ENCODE data around the gene CYTH1. TPM values are rescaled to one million over a fixed set of nuclear protein-coding genes. Genes with fewer than 3 reads are reported as not detected.

CYTH1 gene
- polyA plus RNA-seq, 1 donor = 40.6 TPM

DNA sequence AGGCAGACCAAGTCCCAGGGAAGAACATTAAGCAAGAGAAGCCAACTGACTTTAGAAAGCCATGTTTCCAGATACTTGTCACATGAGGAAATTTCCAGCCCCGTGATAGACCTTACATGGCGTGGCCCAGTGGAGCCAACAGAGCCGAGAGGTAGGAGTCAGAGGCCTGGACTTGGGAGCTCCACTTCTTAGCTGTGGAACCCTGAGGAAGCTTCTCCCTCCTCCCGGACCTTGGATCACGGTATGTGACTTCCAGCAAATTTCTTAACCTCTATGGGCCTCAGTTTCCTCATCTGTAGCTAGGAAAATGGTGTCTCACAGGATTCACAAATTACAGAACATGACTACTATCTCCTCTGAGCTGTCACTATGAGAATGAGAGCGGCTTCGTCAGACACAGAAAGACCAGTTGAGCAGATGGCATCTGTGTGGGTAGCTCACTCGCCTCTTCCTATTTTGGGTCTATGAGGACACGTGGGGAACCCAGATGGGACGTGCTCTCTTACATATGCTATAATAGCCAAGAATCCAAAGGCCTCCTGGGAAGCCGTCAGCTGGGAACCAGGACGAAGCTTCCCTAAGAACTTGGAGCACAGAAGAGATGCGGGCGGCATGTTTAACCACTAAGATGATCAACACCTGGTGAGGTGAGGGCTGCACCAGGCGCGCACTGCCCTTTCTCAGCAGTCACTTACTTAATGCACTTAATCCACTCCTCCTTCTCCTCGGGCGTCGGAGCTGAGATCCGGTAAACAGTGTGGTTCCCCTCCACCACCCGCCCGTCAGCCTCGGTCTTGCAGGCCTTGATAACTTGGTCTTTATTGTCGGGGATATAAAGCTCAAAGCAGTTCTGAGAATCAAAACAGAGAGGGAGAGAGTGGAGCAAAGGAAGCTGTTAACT, 102.3 kb downstream of the CYTH1 start:
- no peak overlapping the region for H3K27ac ChIP-seq (ENCODE audit: low read length)
- H3K4me3 ChIP-seq (ENCODE audit: low read length) = no peak overlapping the region
- no peaks in the 10 kb centered on the region for H3K4me1 ChIP-seq (ENCODE audit: control insufficient read depth, insufficient read depth, low read length)
- no peaks in the 10 kb centered on the region for H3K9me3 ChIP-seq (ENCODE audit: control insufficient read depth, low read depth, low read length)
- WGBS (ENCODE audit: insufficient coverage, low lambda C conversion rate) = 89% methylated on average over 8 of the region's 24 CpGs
- H3K36me3 ChIP-seq (ENCODE audit: control insufficient read depth, insufficient read depth, low read length) = peaks cover 65% of the 10 kb centered on the region
- no peaks in the 10 kb centered on the region for H3K27me3 ChIP-seq (ENCODE audit: control insufficient read depth, insufficient read depth, low read length)
- no peak for DNase-seq

DNA sequence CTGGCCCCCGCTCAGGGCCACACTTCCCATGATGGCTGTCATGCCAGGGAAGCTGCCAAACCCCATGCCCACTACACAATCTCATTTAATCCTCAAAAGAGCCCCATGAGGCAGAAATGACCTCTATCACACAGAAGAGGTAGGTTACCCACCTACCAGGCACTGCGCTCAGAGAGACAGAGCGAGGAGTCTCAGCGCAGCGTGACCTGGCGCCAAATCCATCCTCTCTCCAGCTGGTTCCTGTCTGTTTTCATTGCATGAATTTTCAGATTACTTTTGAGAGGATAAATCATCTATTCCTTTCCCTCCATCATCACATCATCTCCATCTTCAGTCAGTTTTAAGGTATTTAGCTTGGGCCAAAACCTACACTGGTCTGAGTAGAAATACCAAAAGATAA, 103.4 kb downstream of the CYTH1 start:
- Histone ChIP-seq H3K36me3 (ENCODE audit: control insufficient read depth, insufficient read depth, low read length) (peaks cover 65% of the 10 kb centered on the region), H3K27me3 (ENCODE audit: control insufficient read depth, insufficient read depth, low read length) (no peaks in the 10 kb centered on the region), H3K9me3 (ENCODE audit: control insufficient read depth, low read depth, low read length) (no peaks in the 10 kb centered on the region), H3K4me3 (ENCODE audit: low read length) (no peak overlapping the region), H3K4me1 (ENCODE audit: control insufficient read depth, insufficient read depth, low read length) (no peaks in the 10 kb centered on the region), H3K27ac (ENCODE audit: low read length) (no peak overlapping the region)
- WGBS (ENCODE audit: insufficient coverage, low lambda C conversion rate) = no CpG with 5 or more reads among the region's 6 CpGs
- no peak for DNase-seq

DNA sequence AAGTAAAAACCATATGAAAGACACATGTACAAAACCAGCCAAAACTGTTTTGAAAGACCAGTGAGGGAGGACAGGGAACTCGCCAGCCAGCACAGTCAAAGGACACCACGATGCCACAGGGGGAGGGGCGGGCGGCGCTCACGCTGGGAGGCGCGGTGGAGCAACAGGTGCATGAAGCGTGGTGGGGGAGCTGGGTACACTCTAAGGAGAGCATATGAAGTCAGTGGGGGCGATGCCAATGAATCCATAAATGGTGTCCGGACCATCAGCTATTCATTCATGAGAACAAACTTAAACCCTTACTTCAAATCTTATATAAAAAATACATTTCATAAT, 103.9 kb downstream of the CYTH1 start:
- no peaks in the 10 kb centered on the region for H3K27me3 ChIP-seq (ENCODE audit: control insufficient read depth, insufficient read depth, low read length)
- H3K4me3 ChIP-seq (ENCODE audit: low read length) = no peak overlapping the region
- H3K36me3 ChIP-seq (ENCODE audit: control insufficient read depth, insufficient read depth, low read length) = peaks cover 65% of the 10 kb centered on the region
- no peak overlapping the region for H3K27ac ChIP-seq (ENCODE audit: low read length)
- no peaks in the 10 kb centered on the region for H3K9me3 ChIP-seq (ENCODE audit: control insufficient read depth, low read depth, low read length)
- WGBS (ENCODE audit: insufficient coverage, low lambda C conversion rate) = no CpG with 5 or more reads among the region's 11 CpGs
- DNase-seq = no peak
- H3K4me1 ChIP-seq (ENCODE audit: control insufficient read depth, insufficient read depth, low read length) = no peaks in the 10 kb centered on the region

DNA sequence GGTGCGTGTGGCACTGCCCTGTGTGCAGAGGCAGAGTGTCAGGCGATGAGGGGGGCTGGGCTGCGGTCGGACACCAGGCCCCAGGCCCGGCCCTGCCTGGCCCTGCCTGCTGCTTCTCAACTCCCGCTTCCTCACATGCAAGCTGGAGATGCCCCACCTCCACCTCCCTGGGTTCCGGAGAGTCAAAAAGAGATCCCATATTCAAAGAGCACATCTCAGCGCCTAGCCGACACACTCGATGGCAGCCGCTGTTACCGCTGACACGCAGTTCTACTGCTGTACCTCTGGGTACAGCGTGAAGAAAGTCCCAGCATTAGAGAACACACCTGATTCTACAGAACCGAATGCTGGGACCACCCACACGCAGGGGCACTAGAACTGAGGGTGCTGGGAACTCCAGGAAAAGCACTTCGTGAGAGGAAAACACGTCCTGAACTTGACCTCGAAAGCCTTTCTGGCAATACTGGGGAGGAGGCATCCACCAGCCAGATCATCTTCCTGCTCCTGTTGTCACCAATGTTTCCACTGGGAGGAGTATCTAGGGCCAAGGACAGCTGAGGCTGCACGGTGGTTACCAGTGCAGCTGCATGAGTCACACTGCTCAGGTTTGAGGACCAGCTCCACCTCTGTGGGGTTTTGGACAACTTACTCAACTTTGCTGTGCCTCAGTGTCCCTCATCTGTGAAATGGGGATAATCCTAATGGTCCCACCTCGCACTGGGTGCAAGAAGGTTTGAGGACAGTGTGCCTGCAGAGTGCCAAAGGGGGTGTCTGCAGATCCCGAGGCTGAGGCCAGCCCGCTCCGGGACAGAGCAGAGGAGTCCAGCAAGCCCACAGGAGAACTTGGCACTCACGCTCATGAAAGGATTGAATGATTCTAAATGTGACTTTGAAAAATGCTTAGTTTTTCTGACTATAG, 104.5 kb downstream of the CYTH1 start:
- Histone ChIP-seq H3K27me3 (ENCODE audit: control insufficient read depth, insufficient read depth, low read length) (no peaks in the 10 kb centered on the region), H3K4me1 (ENCODE audit: control insufficient read depth, insufficient read depth, low read length) (peaks cover 2% of the 10 kb centered on the region), H3K4me3 (ENCODE audit: low read length) (no peak overlapping the region), H3K9me3 (ENCODE audit: control insufficient read depth, low read depth, low read length) (no peaks in the 10 kb centered on the region), H3K27ac (ENCODE audit: low read length) (no peak overlapping the region), H3K36me3 (ENCODE audit: control insufficient read depth, insufficient read depth, low read length) (peaks cover 68% of the 10 kb centered on the region)
- WGBS (ENCODE audit: insufficient coverage, low lambda C conversion rate) = no CpG with 5 or more reads among the region's 25 CpGs
- no peak for DNase-seq

DNA sequence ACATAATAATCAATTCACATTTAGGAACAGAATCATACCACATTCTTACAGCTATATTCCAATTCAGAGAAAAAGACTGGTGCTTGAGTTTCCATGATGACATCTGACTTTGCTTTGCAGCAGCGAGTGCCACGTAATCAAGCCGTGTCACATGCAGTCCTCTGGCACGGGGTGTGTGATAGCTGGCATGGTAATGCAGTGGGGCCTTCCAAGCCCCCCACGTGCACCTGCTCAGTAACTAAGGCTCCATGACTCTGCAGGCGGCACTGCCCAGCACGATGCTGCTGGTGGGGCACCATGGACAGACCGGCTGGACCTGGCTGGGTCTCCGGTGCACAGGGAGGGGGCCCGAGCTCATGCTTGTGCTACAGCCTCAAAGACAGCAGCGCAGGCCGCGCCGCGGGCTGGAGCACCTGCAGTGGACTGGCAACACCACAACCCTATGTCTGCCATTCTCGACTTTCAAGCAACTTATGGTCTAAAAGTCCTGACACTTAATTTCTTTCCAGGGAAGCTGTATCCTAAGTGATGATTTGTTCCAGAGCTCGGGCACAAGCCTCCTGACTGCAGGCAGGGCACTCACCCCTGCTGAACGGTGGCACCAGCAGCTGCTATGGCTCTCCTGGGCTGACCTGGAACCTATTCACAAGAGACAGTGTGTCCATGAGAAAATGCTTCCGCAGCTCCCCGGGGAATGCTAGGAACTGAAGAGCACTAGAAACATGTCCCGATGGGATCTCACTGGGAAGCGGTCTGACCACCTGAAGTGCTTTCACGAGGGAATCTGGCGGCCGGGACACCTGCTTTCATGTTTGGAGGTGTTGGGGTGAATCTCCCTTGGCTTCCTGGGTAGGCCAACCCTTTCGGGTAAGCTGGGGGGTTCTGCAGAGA, 105.4 kb downstream of the CYTH1 start:
- no peaks in the 10 kb centered on the region for H3K9me3 ChIP-seq (ENCODE audit: control insufficient read depth, low read depth, low read length)
- H3K27me3 ChIP-seq (ENCODE audit: control insufficient read depth, insufficient read depth, low read length) = no peaks in the 10 kb centered on the region
- H3K4me1 ChIP-seq (ENCODE audit: control insufficient read depth, insufficient read depth, low read length) = peaks cover 4% of the 10 kb centered on the region
- peaks cover 68% of the 10 kb centered on the region for H3K36me3 ChIP-seq (ENCODE audit: control insufficient read depth, insufficient read depth, low read length)
- DNase-seq = no peak
- no CpG with 5 or more reads among the region's 26 CpGs for WGBS (ENCODE audit: insufficient coverage, low lambda C conversion rate)
- H3K4me3 ChIP-seq (ENCODE audit: low read length) = no peak overlapping the region
- H3K27ac ChIP-seq (ENCODE audit: low read length) = no peak overlapping the region

DNA sequence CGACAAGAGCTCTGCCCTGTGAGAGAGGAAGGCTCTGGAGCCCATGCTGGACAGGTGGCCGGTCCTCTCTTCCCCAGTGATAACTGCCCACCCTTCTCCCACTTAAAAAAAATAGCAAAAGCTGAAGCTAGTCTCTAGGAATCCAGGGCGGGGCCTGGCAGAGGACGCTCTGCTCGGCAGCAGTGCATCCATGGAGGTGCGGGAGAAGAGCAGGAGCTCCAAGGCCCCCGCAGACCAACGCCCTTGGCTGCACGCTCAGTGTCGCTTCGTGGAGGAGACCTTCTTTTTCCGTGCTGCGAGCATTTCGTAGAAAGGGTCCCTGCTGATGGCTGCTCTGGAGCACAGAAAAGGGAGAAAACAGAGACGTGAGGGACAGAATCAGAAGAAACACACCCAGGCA, 106.2 kb downstream of the CYTH1 start:
- DNase-seq = no peak
- Histone ChIP-seq H3K36me3 (ENCODE audit: control insufficient read depth, insufficient read depth, low read length) (peaks cover 68% of the 10 kb centered on the region), H3K4me1 (ENCODE audit: control insufficient read depth, insufficient read depth, low read length) (peaks cover 4% of the 10 kb centered on the region), H3K4me3 (ENCODE audit: low read length) (no peak overlapping the region), H3K27me3 (ENCODE audit: control insufficient read depth, insufficient read depth, low read length) (no peaks in the 10 kb centered on the region), H3K27ac (ENCODE audit: low read length) (no peak overlapping the region), H3K9me3 (ENCODE audit: control insufficient read depth, low read depth, low read length) (no peaks in the 10 kb centered on the region)
- WGBS (ENCODE audit: insufficient coverage, low lambda C conversion rate) = no CpG with 5 or more reads among the region's 15 CpGs

DNA sequence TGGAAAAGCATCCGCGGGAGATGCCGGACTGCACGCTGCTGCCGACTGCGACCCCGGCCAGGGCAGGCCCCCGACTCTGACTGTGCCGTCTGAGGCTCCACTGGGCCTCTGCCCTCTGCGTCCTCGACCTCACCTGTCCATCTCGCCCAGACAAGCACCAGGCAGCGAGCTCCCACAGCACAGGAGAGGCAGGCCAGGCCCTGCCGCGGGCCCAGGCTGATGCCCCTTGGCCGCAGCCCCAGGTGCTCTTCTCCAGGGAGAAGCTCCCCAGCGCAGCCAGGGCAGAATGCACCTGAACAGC, 106.8 kb downstream of the CYTH1 start:
- no peaks in the 10 kb centered on the region for H3K9me3 ChIP-seq (ENCODE audit: control insufficient read depth, low read depth, low read length)
- no peak overlapping the region for H3K27ac ChIP-seq (ENCODE audit: low read length)
- H3K4me1 ChIP-seq (ENCODE audit: control insufficient read depth, insufficient read depth, low read length) = peaks cover 4% of the 10 kb centered on the region
- no peaks in the 10 kb centered on the region for H3K27me3 ChIP-seq (ENCODE audit: control insufficient read depth, insufficient read depth, low read length)
- H3K36me3 ChIP-seq (ENCODE audit: control insufficient read depth, insufficient read depth, low read length) = peaks cover 65% of the 10 kb centered on the region
- no peak for DNase-seq
- no peak overlapping the region for H3K4me3 ChIP-seq (ENCODE audit: low read length)
- no CpG with 5 or more reads among the region's 17 CpGs for WGBS (ENCODE audit: insufficient coverage, low lambda C conversion rate)

DNA sequence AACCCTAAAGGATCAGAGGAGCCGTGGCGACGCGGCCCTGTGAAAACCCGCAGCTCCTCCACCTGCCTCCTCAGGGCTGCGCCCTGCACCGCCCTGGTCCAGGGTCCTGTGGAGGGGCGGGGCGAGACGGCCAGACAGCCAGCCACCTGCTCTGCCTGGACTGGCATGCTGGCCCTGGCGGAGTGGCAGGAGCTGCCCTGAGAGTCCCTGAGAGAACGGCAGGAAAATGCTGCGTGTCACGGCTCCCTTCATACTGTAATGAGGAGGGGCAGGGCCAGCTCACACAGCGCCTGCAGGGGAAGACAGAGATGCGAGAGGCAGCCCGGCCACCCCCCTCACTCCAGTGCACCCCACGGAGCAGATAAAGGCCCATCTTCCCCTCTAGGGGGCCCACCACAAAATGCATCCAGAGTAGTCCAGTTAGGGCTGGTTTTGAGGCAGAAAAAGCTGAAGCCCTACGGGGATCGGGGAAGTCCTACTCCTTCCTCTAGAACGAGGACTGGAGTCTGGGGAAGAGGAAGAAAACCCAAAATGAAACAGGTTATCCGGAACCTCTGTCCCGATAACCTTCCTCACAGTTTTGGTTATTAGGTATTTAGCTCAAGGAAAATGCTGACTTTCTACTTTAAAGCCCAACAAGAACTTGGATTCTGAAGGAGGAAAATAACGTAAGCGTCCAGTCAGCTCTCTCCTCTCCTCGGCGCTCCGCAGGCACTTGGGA, 107.3 kb downstream of the CYTH1 start:
- H3K9me3 ChIP-seq (ENCODE audit: control insufficient read depth, low read depth, low read length) = no peaks in the 10 kb centered on the region
- peaks cover 60% of the 10 kb centered on the region for H3K36me3 ChIP-seq (ENCODE audit: control insufficient read depth, insufficient read depth, low read length)
- no peak overlapping the region for H3K27ac ChIP-seq (ENCODE audit: low read length)
- peaks cover 4% of the 10 kb centered on the region for H3K4me1 ChIP-seq (ENCODE audit: control insufficient read depth, insufficient read depth, low read length)
- H3K4me3 ChIP-seq (ENCODE audit: low read length) = no peak overlapping the region
- H3K27me3 ChIP-seq (ENCODE audit: control insufficient read depth, insufficient read depth, low read length) = no peaks in the 10 kb centered on the region
- WGBS (ENCODE audit: insufficient coverage, low lambda C conversion rate) = no CpG with 5 or more reads among the region's 28 CpGs
- no peak for DNase-seq

DNA sequence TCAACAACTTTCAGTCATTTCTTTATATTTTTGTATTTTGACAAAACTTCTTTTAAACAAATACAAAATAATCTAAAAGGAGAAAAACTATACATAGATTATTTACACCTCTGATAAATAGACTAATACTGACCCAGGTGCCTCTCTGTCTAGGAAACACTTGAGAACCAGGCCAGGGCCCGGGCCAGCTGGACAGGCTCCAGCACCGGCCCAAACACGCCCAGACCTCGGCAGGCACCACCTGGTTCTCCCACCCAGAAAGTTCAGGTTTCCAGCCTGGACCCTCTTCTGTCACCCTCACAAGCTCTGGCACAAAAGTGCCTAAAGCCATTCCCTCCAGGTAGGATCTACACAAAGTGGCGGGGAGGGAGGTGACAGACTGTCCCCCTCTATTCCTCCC, 107.9 kb downstream of the CYTH1 start:
- Histone ChIP-seq H3K27me3 (ENCODE audit: control insufficient read depth, insufficient read depth, low read length) (no peaks in the 10 kb centered on the region), H3K9me3 (ENCODE audit: control insufficient read depth, low read depth, low read length) (no peaks in the 10 kb centered on the region), H3K36me3 (ENCODE audit: control insufficient read depth, insufficient read depth, low read length) (peaks cover 54% of the 10 kb centered on the region), H3K4me3 (ENCODE audit: low read length) (no peak overlapping the region), H3K27ac (ENCODE audit: low read length) (no peak overlapping the region), H3K4me1 (ENCODE audit: control insufficient read depth, insufficient read depth, low read length) (peaks cover 4% of the 10 kb centered on the region)
- no peak for DNase-seq
- no CpG with 5 or more reads among the region's 5 CpGs for WGBS (ENCODE audit: insufficient coverage, low lambda C conversion rate)
